HG03354 (cell line): Measurements from ENCODE around the gene PDXK.
A peak's percentile ranks its signal among the peaks of the same experiment; 100 is the strongest.
"Not testable (repeated sequence)": the region's sequence is repeated elsewhere in the genome, so short reads cannot be mapped to it uniquely, and the experiment has no call there.

ENCODE experiments used
- ATAC-seq: cut with Tn5 transposase; IDR thresholded peaks from one replicate; pipeline ENCODE4 v1.9.1; 2021; ENCODE audit warnings: mild to moderate bottlenecking; ENCODE audit not compliant: unreplicated experiment, poor library complexity, severe bottlenecking

The PDXK gene

GRCh38 chr21:43718872-43719747 lies at the start of gene PDXK:
Gene PDXK (plus strand): TSS chr21:43719129. CDS start chr21:43719295, 166 bp downstream.
- ATAC-seq = peak; percentile 68

DNA sequence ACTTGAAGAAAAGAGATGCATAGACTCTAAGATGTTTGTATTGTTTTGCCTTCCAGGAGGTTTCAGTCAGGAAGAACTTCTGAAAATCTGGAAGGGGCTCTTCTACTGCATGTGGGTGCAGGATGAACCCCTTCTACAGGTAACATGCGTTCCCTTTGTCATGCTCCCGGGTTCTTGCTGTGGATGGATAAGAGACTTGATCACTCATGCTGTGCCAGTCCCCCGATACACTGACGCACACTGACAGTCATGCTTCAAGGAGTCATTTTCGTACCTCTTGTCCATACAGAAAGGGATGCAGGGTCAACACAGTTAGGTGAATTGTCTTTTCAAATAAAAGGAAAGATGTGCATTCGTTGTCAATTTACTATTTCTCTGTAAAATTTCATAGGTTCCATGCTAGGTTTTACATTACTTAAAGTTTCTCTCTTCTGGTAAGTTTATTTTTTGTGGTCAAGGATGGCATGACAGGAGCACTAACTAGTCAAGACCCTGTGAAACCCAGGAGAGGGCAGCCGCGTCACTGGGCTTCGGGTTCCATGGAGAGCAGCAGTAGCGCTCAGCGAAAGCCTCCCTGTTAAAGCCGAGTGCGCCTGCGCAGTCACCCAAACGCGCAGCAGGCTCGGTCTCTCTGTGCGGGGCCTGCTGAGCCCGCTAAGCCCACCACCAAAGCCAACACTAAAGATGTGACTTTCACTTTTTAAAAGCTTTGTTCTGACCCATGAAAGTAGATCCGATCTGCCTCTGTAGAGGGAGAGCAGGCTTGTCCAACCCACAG lies 48.9 kb upstream of the PDXK start:
- ATAC-seq = no peak

DNA sequence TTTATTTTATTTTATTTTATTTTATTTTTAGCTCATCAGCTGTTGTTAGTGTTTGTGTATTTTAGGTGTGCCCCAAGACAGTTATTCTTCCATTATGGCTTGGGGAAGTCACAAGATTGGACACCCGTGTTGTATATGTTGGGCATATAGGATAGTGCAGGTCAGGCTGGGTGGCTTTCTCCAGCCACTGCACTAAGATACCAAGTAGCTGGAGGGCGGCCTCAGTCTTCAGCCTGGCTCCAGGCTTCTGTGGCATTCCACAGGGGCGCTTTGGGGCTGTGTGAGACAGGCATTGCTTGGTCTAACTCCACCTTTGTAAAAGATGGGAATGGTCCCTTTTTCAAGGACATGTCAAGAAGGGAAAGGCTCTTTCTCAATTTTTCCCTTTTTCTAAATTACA lies 43.1 kb upstream of the PDXK start:
- no peak for ATAC-seq

GRCh38 chr21:43676391-43676790 lies 42.5 kb upstream of the PDXK start:
- no peak for ATAC-seq

- no peak for ATAC-seq
Observed at GRCh38 chr21:43679951-43680350, 39.0 kb upstream of the PDXK start.

DNA sequence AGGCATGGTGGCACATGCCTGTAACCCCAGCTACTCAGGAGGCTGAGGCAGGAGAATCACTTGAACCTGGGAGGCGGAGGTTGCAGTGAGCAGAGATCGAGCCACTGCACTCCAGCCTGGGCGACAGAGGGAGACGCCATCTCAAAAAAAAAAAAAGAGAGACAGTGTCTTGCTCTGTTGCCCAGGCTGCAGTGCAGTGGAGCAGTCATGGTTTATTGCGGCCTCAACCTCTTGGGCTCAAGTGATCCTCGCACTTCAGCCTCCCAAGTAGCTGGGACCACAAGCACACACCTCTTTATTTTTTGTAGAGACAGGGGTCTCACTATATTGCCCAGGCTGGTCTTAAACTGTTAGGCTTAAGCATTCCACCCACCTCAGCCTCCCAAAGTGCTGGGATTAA lies 38.5 kb upstream of the PDXK start:
- ATAC-seq = not testable (repeated sequence)

DNA sequence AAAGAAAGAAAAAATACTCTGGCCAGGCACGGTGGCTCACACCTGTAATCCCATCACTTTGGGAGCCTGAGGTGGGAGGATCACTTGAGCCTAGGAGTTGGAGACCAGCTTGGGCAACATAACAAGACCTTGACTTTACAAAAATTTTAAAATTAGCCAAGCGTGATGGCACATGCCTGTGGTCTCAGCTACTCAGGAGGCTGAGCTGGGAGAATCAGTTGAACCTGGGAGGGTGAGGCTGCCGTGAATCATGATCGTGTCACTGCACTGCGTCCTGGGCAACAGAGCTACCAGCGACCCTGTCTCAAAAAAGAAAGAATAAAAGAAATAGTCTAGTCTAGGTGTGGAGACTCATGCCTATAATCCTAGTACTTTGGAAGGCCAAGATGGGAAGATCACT lies 37.3 kb upstream of the PDXK start:
- no peak for ATAC-seq

DNA sequence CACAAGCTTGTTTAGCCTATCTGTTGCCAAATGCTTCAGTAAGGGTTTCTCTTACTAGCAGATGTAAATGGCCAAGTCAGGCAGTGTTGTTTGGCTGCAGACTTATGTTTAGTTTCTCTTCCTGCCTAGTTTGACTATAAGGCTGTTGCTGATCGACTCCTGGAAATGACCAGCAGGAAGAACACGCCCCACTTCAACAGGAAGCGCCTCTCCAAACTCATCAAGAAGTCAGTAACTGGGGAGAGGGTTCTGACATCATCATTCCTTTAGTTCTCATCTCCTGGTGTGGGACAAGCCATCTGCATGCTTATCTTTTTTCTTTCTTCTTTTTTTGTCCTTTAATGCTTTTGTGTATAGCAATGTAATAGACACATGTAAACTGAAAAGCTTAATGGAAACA lies 34.5 kb upstream of the PDXK start:
- ATAC-seq = no peak

- no peak for ATAC-seq
Observed at GRCh38 chr21:43686811-43687565, 31.9 kb upstream of the PDXK start.

- no peak for ATAC-seq
Observed at GRCh38 chr21:43687566-43688399, 31.1 kb upstream of the PDXK start.

DNA sequence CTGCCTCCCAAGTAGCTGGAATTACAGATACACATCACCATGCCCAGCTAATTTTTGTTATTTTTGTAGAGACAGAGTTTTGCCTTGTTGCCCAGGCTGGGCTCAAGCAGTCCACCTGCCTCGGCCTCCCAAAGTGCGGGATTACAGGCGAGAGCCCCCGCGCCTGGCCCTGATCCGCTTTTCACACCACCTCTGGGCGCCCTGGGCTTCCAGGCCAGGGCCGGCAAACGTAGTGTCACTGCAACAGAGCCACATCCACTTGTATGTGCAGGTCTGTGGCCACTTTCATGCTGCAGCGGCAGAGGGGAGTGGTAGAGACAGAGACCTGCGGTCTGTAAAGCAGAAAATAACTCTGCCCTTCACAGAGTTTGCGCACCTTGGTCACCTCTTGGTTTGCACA lies 30.0 kb upstream of the PDXK start:
- no peak for ATAC-seq

GRCh38 chr21:43689556-43690337 lies 29.2 kb upstream of the PDXK start:
- no peak for ATAC-seq

DNA sequence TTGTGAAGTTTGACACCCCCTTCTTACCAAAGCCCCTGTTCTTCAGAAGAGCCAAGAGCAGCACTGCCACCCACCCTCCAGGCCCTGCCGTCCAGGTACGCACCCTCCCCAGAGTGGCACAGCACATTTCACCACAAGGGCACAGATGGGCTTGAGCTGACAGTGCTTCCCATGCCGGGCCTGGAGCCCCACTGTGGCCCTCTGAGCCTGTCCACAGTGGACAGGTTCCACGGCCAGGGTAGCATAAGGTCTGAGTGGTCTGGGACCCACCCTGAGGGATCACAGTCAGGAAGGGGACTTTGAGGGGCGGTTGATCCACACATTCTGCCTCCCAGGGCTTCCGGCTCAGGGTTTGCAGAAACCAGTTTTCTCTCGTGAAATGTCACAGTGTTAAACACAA lies 28.6 kb upstream of the PDXK start:
- ATAC-seq = no peak

DNA sequence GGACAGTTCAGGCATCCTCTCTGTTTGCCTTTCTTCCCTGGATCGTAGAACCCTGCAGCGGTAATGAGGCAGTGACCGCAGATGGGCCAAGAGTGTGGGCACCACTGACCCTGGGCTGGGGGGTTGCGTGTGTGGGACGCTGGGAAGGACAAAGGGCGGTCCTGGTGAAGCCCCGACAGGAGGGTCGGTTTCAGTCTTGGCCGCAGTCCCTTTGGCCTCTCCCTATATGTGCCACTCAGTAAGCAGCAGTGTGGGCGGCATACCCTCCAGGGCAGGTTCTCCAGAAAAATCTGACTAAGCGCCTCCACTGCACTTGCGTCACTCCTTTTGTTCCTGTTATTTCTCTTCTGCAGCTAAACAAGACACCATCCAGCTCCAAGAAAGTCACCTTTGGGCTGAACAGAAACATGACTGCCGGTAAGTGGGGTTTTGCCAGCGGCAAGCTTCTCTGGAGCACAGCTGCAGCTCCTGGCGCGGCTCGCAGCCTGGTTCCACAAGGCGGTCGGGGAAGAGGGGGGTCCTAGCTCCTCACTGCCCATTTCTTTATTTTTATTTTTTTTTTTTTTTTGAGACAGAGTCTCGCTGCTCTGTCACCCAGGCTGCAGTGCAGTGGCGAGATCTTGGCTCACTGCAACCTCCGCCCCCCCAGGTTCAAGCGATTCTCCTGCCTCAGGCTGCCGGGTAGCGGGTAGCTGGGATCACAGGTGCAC lies 27.7 kb upstream of the PDXK start:
- ATAC-seq = no peak

- no peak for ATAC-seq
Observed at GRCh38 chr21:43691801-43692200, 27.1 kb upstream of the PDXK start.

DNA sequence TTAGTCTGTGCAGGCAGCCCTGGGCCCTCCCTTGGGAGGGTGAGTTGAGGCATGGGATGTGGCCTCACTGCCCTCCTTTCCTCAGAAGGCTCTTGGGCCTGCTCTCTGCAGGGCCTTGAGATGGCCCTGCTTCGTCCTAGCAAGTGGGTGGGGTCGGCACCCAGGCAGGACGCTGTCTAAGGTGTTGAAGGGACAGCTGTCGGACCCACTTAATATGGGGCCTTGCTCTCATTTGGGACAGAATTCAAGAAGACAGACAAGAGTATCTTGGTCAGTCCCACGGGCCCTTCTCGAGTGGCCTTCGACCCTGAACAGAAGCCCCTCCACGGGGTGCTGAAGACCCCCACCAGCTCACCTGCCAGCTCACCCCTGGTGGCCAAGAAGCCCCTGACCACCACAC lies 26.0 kb upstream of the PDXK start:
- no peak for ATAC-seq

DNA sequence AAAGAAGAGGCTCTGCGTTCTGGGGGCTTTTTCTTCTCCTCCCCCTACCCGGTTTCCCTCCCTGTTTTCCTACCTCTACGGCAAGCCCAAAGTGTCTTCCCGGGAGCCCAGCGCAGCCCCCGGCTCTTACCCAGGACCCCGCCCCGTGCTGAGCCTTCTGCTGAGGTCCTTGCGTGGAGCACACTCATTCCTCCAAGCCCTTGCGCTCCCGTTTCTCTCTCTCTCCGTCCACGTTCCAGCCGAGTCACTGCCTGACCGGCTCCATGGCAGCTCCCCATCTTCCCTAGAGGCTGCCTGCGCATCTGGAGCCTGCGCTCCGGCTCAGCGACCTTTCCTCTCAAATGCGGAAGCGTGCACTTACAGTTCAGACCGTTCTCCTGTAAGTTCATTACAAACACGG lies 24.9 kb upstream of the PDXK start:
- ATAC-seq = no peak

DNA sequence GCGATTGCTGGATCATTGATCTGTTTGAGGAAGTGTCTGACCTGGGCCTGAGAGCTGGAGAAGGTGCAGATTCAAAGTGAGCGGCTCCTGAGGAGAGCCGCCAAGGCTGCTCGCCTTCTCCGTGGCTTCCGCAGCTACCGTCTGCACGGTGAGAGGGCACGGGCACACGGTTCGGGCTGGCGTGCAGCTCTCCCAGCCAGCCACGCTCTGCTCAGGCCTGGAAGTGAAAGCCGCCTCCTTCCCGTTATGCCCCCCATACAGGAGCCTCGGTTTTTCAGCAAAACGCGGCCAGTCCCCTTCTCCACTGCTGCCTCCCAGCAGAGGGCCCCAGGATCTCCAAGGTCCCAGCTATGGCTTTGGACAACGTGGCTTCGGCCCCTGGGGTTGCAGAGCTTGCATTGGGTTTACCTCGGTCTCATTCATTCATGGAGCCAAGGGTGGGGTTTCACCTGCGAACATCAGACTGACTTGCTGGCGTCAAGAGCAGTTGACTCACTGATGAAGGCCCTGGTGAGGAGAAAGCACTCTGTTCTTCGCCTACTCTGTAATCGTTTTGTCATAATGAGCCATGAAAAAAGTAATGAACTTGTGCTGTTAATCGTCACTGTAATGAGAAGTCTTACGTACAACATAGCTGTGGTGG lies 24.4 kb upstream of the PDXK start:
- no peak for ATAC-seq
